Measurements from ENCODE around the gene PAXIP1. TPM values are rescaled to one million over a fixed set of nuclear protein-coding genes. Genes with fewer than 3 reads are reported as not detected.

PAXIP1 gene
- polyA plus RNA-seq, 4 donors = 17.4 to 26.3 (median 22.9) TPM

DNA sequence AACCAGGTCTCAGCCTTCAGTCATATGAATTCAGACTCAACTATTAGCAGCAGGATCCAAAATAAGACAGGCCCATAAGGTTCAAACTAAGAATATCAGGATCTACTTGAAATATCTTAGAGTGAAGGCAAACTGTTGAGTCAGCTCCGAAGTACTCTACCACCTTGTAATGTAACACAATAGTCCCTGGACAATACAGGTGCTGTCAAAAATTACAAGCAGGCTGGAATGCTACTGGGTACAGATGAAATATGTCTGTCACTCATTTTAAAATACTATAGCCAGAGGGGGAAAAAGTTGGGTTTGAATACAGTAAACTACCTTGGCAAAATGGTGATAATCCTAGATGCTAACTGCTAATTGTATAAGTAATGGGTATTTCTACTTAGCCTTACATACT, 6.8 kb downstream of the PAXIP1 start:
- no peak for DNase-seq (ENCODE audit: low read depth in 4 of 4, low spot score in 3 of 4)

DNA sequence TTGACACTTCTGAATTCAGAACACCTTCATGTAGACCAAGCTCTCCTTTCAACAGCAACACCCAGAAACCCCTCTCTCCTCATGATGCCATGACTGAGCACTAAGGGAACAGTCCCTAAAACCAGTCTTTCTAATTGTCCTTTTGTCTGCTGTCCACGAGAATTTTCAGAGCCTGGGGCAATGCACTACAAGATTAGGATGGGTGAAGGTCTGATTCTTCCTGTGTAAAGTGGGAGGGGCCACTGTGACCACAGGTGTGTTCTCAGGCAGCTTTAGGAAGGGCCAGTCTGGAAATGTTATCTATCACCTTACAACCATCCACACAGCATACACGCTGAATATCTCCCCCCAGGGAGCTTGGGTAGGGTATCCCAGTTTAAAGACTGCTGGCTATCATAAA, 7.9 kb downstream of the PAXIP1 start:
- no peak for DNase-seq (ENCODE audit: low read depth in 4 of 4, low spot score in 3 of 4)

- DNase-seq (ENCODE audit: low read depth in 4 of 4, low spot score in 3 of 4) = no peak
Observed at GRCh38 chr7:154990964-154991540, 11.9 kb downstream of the PAXIP1 start.

DNA sequence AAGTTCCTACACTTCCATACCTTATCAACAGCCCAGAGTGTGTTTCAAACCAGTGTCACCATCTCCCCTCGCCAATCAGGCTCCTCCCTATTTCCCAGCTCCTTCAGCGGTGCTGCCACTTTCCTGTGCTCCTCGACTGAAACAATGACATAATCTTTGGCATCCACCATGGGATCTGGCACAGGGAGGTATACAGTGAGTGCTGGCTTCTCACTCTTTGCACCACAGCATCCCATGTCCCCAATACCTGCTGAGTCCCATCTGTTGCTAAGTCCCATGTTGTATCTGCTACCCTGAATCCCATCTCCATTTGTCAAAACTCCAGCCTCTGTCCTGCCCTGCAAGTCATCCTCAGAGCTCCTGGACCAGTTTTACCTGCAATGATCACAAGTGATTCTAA, 15.4 kb downstream of the PAXIP1 start:
- no peak for DNase-seq (ENCODE audit: low read depth in 4 of 4, low spot score in 3 of 4)

- DNase-seq (ENCODE audit: low read depth in 4 of 4, low spot score in 3 of 4) = no peak
Observed at GRCh38 chr7:154986200-154986945, 16.6 kb downstream of the PAXIP1 start.

DNA sequence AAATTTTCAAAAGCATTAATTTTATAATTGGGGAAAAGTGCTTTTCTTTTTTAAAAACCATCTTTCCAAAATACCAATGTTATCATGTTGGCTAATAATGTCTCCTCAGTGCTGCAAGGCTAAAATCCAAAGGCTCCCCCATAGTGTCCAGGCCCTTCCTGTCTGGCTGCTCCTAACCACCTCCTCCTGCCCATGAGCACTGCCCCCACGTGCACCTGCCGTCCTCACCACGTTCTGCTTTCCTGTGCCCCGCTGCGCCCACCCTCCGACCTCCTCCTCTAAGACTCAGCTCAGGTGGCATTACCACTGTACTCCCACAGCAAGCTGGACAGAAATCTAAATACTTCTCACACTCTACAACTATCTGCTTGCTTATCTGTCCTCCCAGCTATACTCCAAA, 17.7 kb downstream of the PAXIP1 start:
- no peak for DNase-seq (ENCODE audit: low read depth in 4 of 4, low spot score in 3 of 4)

DNA sequence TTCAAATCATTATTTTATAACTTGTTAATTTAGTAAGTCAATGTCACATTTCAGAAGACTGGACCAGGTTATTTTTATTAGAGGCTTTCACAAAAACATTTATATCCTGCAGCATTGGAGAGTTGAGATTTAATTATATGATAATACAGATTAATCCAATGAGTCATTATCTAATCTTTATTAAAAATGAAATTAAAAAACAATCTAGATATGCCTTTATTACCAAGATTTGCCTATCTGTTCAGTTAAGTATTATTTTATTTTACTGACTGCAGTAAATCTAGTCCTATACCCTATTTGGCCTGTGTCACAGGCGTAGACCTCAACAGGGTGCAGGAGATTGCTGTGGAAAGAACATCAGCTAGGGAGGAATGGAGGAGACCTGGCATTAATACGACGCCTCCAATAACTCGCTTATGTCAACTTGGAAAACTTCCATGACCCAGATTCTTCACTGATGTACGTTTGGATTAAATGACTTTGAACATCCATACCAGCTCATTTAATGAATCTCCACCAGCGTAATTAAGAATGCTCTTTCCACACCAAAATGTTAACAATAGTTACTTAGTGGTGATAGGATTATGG, 18.2 kb downstream of the PAXIP1 start:
- no peak for DNase-seq (ENCODE audit: low read depth in 4 of 4, low spot score in 3 of 4)

DNA sequence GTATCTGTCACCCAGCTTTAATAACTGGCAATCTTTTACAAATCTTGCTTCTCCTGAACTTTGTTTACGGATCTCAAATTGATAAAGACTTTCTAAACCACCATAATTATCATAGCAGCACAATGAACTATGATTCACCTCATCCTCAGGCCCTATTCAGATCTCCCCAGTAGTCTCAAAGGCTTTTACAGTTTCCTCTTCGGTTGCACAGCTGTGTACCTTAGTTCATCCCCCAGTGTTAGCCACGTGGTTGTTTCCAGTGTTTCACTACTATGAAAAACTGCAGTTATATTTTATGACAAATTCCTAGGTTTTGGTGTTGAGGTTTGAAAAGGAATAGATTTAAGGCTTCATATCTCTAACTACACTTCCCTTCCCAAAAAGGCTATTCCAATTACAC, 24.9 kb downstream of the PAXIP1 start:
- DNase-seq (ENCODE audit: low read depth in 4 of 4, low spot score in 3 of 4) = no peak

DNA sequence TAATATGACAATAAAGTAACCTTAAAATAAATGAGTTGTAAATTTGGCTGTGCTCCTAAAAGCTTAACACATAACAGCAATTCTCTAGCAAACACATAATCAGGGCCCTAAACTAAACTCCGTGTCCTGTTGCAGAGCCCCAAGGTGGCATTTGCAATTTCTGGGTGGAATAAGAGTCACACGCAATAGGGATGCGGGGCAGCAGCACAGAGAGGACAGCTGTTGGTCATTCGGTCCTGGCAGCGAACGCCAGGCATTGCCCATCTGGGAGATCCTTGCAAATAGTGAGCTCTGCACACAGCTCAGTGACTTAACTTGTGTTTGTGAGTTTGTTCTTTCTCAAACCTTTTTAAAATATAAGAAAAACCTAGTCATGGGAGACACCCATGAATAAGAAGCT, 25.7 kb downstream of the PAXIP1 start:
- DNase-seq (ENCODE audit: low read depth in 4 of 4, low spot score in 3 of 4) = no peak

DNA sequence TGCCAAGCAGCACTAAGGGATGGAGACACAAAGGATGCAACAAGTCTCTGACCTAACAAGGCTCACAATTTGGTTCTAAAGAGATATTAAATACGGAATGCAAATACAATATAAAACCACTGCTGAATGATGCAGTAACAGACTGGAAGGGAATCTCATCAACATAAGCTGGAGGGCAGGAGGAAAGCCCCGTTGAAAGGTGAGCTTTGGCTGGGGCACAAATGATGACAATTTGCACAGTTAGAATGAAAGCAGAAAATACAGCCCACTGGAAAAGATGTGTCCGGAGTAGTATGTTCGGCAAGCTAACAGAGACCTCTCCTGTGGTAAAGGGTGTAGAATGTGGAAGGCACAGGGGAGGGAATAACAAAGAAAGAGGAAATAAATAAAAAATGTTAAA, 26.1 kb downstream of the PAXIP1 start:
- DNase-seq (ENCODE audit: low read depth in 4 of 4, low spot score in 3 of 4) = no peak

DNA sequence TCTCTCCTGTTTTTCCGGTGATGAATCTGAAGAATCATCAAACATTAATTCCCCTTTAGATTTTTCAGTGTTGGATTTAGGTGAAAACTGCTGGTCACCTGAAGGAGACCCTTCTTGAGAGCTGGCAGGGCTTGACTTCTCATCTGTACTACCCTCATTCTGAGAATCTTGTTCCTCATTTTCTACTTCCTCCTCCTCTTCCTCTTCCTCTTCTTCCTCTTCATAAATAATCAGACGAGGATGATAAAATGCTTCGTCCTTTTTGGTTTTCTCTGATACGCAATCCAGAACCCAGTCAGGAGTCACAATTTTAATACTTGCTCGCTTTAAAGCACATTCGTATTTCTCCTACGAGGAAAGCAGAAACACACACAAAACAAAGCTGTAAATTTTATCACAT, 26.9 kb downstream of the PAXIP1 start:
- no peak for DNase-seq (ENCODE audit: low read depth in 4 of 4, low spot score in 3 of 4)

DNA sequence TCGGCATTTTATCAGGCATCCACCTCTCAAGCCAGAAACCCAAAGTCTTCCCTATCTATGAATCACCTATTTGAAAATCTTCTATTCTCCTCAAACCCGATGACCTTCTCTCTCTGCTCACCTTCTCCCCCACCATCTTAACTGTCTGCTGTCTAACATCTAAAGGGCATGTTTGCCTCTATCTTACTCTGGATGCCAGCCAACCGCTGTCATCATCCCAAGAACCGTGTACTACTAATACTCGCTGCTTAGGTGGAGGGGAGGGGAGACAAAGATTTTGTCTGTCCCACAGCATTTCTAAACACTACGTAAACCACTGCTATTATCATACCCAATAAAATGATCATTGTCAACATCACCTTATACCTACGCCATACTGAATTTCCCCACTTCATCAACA, 29.5 kb downstream of the PAXIP1 start:
- DNase-seq (ENCODE audit: low read depth in 4 of 4, low spot score in 3 of 4) = no peak

- no peak for DNase-seq (ENCODE audit: low read depth in 4 of 4, low spot score in 3 of 4)
Observed at GRCh38 chr7:154968336-154969001, 34.5 kb downstream of the PAXIP1 start.

DNA sequence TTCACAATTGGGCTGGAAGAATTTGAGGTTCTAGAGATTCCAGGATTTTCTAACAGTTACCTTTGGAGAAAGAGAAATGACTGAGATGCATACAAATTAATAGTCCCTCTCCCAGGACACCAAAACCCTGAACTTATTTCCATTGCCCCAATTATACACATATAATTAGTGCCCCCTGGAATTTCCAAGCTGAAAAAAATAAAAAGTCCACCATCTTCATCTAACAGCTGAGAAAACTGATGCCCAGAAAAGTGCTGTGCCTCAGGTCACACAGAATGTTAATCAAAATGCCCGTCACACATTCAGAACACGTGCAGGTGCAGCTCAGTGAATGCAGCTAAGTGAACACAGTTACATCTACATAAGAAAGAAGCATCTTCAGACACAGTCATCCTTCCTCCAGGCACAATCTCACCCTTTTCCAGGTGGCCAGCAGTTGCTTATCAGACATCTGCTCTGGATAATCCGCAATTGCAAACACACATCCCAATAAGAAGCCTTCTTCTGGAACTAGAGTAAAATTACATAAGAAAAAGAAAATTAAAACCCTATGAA, 35.4 kb downstream of the PAXIP1 start:
- DNase-seq (ENCODE audit: low read depth in 4 of 4, low spot score in 3 of 4) = no peak

- no peak for DNase-seq (ENCODE audit: low read depth in 4 of 4, low spot score in 3 of 4)
Observed at GRCh38 chr7:154965014-154965413, 37.9 kb downstream of the PAXIP1 start.

DNA sequence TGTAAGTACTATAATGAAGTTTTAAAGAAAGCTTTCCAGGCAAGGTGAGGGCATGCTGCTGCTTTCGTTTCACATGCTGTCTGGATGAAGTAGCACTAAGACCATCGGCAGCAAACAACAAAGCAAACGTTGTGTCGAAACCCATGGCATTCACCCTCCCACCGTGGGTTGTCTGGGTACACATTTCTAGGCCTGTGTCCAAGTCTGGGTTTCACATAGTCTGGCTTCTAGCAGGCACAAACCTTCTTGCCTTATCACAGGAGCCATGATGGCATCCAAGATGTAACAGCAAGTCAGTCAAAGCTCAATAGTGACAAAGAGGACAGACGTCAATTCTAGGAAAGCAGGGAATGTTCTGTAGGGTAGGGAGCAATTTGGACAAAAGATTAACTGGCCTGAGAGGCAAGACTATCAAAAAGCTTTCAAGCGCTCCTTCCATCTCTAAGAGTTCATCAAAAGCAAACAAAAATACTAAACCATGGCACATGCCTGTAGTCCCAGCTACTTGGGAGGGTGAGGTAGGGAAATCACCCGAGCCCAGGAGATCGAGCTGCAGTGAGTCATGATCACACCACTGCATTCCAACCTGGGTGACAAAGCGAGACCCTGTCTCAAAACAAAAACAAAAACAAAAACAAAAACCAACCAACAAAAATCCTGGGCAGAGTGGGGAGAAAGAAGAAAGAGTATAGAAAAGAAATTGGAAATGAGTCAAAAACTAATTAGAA, 42.7 kb downstream of the PAXIP1 start:
- DNase-seq (ENCODE audit: low read depth in 4 of 4, low spot score in 3 of 4) = no peak

DNA sequence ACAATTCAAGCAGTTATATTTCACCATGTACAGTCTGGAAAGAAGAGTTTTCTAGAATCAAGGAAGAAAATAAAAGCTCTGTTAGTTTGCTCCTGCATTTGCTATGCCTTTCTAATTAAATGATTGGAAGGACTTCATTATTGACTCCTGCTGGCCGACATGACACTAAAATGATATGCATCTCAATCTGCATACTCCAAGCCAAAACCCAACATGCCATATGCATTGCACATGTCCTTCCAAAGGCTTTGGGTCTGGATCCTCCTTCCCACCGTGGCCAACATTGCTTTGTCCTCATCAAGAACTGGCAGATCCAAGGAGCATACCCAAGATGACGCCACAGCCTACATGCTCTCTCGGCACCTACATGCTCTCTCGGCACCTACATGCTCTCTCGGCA, 46.5 kb downstream of the PAXIP1 start:
- no peak for DNase-seq (ENCODE audit: low read depth in 4 of 4, low spot score in 3 of 4)

GRCh38 chr7:154953006-154953684, 49.8 kb downstream of the PAXIP1 start:
- peak in 1 of 4 donors; percentile 2 for DNase-seq (ENCODE audit: low read depth in 4 of 4, low spot score in 3 of 4)

GRCh38 chr7:154950960-154951359, 52.0 kb downstream of the PAXIP1 start:
- no peak for DNase-seq (ENCODE audit: low read depth in 4 of 4, low spot score in 3 of 4)

DNA sequence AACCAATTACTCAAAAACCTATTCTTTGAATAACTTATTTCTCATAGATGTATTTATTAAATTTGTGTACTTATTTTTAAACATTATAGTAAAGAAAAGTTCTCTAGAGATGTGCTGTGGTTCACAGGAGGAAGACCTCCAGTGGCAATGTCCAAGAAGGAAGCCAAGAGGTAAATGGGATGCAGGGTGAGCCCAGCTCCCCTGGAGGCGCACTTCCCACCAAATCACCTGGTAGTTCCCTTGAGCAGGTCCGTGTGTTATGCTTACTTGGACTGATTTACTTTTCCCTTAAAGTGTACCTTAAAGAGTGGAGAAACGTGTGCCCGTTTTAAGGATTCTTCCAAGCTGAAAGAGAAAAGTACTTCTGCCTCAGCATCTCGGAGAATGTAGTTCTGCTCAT, 55.3 kb downstream of the PAXIP1 start:
- no peak for DNase-seq (ENCODE audit: low read depth in 4 of 4, low spot score in 3 of 4)

Measured in left renal pelvis (tissue), 4 donors.